ENCODE measurements around the gene WNT4. TPM values are rescaled to one million over a fixed set of nuclear protein-coding genes. Genes with fewer than 3 reads are reported as not detected.
"Not testable (repeated sequence)": the region's sequence is repeated elsewhere in the genome, so short reads cannot be mapped to it uniquely, and the experiment has no call there.

The WNT4 gene
- total RNA-seq, 1 donor from 2014 or later = 0.35 TPM

- ATAC-seq = no peak
- DNase-seq (ENCODE audit: low spot score) = no peak
These were observed 28.5 kb downstream of the WNT4 start for GRCh38 chr1:22114083-22115012.

- ATAC-seq (no peak), DNase-seq (ENCODE audit: low spot score) (no peak)
These were observed 30.3 kb downstream of the WNT4 start for GRCh38 chr1:22112554-22112953.

- ATAC-seq (no peak), DNase-seq (ENCODE audit: low spot score) (no peak)
These were observed 31.3 kb downstream of the WNT4 start for GRCh38 chr1:22111620-22112019.

- ATAC-seq (no peak), DNase-seq (ENCODE audit: low spot score) (no peak)
These were observed 31.8 kb downstream of the WNT4 start for GRCh38 chr1:22111115-22111514.

- no peak for ATAC-seq
These were observed 32.9 kb downstream of the WNT4 start for GRCh38 chr1:22110016-22110415.

GRCh38 chr1:22108339-22109105, 34.4 kb downstream of the WNT4 start:
- ATAC-seq = no peak

More at GRCh38 chr1:22110016-22110415, 32.9 kb downstream of the WNT4 start:
- DNase-seq (ENCODE audit: low spot score) = no peak

GRCh38 chr1:22107126-22107525, 35.8 kb downstream of the WNT4 start:
- DNase-seq (ENCODE audit: low spot score) (no peak), ATAC-seq (no peak)

More at GRCh38 chr1:22108339-22109105, 34.4 kb downstream of the WNT4 start:
- DNase-seq (ENCODE audit: low spot score) = no peak

GRCh38 chr1:22105611-22106207, 37.2 kb downstream of the WNT4 start:
- ATAC-seq = peak; percentile 89
- no peak for DNase-seq (ENCODE audit: low spot score)

- no peak for DNase-seq (ENCODE audit: low spot score)
- ATAC-seq = no peak
These were observed 37.9 kb downstream of the WNT4 start for GRCh38 chr1:22104865-22105437.

GRCh38 chr1:22104094-22104493, 38.8 kb downstream of the WNT4 start:
- no peak for ATAC-seq
- DNase-seq (ENCODE audit: low spot score) = no peak

GRCh38 chr1:22102746-22103145, 40.2 kb downstream of the WNT4 start:
- DNase-seq (ENCODE audit: low spot score) (no peak), ATAC-seq (no peak)

- DNase-seq (ENCODE audit: low spot score) (no peak), ATAC-seq (no peak)
These were observed 40.9 kb downstream of the WNT4 start for GRCh38 chr1:22101995-22102394.

- DNase-seq (ENCODE audit: low spot score) (no peak), ATAC-seq (no peak)
These were observed 41.7 kb downstream of the WNT4 start for GRCh38 chr1:22101199-22101598.

- DNase-seq (ENCODE audit: low spot score) = no peak
- ATAC-seq = no peak
These were observed 42.7 kb downstream of the WNT4 start for GRCh38 chr1:22100168-22100567.

GRCh38 chr1:22098752-22099151, 44.1 kb downstream of the WNT4 start:
- ATAC-seq = no peak
- no peak for DNase-seq (ENCODE audit: low spot score)

- ATAC-seq (no peak), DNase-seq (ENCODE audit: low spot score) (no peak)
These were observed 46.4 kb downstream of the WNT4 start for GRCh38 chr1:22096463-22096862.

- no peak for DNase-seq (ENCODE audit: low spot score)
- ATAC-seq = no peak
These were observed 46.9 kb downstream of the WNT4 start for GRCh38 chr1:22096036-22096435.

- DNase-seq (ENCODE audit: low spot score) (no peak), ATAC-seq (no peak)
These were observed 49.4 kb downstream of the WNT4 start for GRCh38 chr1:22093513-22093912.

GRCh38 chr1:22092026-22092768, 50.7 kb downstream of the WNT4 start:
- not testable (repeated sequence) for ATAC-seq; DNase-seq (ENCODE audit: low spot score)

- DNase-seq (ENCODE audit: low spot score) = no peak
- no peak for ATAC-seq
These were observed 52.0 kb downstream of the WNT4 start for GRCh38 chr1:22090867-22091266.

Measured in left lobe of liver (tissue), 2 donors.